ENCODE results near the gene PLCB4. TPM values are rescaled to one million over a fixed set of nuclear protein-coding genes. Genes with fewer than 3 reads are reported as not detected.
A peak's percentile ranks its signal among the peaks of the same experiment; 100 is the strongest.

PLCB4 gene
- total and polyA plus RNA-seq, 4 experiments from 2014 or later, result not detected

DNA sequence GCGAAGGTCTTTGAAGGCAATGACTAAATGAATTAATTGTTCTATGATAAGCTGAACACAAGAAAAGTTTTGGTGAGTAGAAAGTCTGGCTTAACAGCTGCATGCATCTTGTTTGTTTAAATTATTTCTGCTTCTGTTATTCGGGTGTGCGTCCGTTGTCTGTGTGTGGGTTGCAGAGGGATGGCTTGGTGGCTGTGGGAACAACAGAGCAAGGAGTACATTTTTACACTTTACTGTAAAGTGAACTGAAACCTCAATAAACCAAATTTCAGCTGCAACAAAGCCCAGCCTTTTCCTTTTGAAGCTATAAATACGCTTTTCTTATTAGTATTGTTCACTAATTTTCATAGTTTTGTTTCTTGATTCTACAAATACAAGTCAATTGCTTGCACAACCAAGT, 442.0 kb downstream of the PLCB4 start:
- Histone ChIP-seq H3K27ac (ENCODE audit: low read depth, low read length) (no peak overlapping the region), H3K36me3 (ENCODE audit: insufficient read depth, low read length) (no peaks in the 10 kb centered on the region), H3K9me3 (ENCODE audit: control insufficient read depth in 1 of 2, low read length in 2 of 2) (no peaks in the 10 kb centered on the region), H3K4me1 (ENCODE audit: insufficient read depth, low read length) (no peaks in the 10 kb centered on the region), H3K4me3 (ENCODE audit: low read length in 2 of 2) (no peak overlapping the region), H3K27me3 (ENCODE audit: insufficient read depth, low read length) (no peaks in the 10 kb centered on the region)
- peaks cover 0 to 2% (median 0%) of the 10 kb centered on the region in 4 donors for H3K4me1 Mint-ChIP-seq
- no peak overlapping the region for H3K4me3 Mint-ChIP-seq
- no peaks in the 10 kb centered on the region for H3K36me3 Mint-ChIP-seq
- ChIA-PET CTCF (ENCODE audit: partially characterized antibody) (no interaction called here), POLR2A (ENCODE audit: partially characterized antibody) (no interaction called here)
- H3K27me3 Mint-ChIP-seq, result peaks cover 13 to 26% of the 10 kb centered on the region in 2 donors
- intact Hi-C loops (cut with micrococcal nuclease), result no loop called here
- no peak for DNase-seq
- no peak overlapping the region for H3K27ac Mint-ChIP-seq
- H3K9me3 Mint-ChIP-seq, result peaks cover 0 to 6% (median 3%) of the 10 kb centered on the region in 8 donors

DNA sequence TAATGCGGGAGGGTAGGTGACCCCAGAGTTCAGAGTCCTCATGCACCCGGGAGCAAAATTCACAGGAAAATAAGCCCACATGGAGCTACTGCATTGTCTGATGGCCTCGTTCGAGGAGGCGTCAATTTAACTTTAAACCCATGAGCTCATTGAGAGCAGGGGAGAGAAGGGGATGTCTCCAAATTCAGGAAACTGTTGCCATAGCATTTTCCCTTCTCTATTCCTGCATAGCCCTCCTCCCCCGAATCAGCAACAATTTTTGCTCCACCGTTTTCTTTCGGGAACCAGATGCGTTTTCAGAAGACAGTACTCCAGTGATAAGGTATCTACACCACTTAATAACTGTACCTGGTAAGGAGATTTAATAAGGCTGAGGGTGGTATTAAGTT, 445.2 kb downstream of the PLCB4 start:
- Histone ChIP-seq H3K36me3 (ENCODE audit: insufficient read depth, low read length) (no peaks in the 10 kb centered on the region), H3K27me3 (ENCODE audit: insufficient read depth, low read length) (no peaks in the 10 kb centered on the region), H3K4me1 (ENCODE audit: insufficient read depth, low read length) (no peaks in the 10 kb centered on the region), H3K9me3 (ENCODE audit: control insufficient read depth in 1 of 2, low read length in 2 of 2) (no peaks in the 10 kb centered on the region), H3K27ac (ENCODE audit: low read depth, low read length) (no peak overlapping the region), H3K4me3 (ENCODE audit: low read length in 2 of 2) (no peak overlapping the region)
- H3K4me1 Mint-ChIP-seq, result peaks cover 0 to 1% (median 0%) of the 10 kb centered on the region in 4 donors
- H3K27me3 Mint-ChIP-seq, result peaks cover 20 to 25% of the 10 kb centered on the region in 2 donors
- peaks cover 0 to 6% (median 3%) of the 10 kb centered on the region in 8 donors for H3K9me3 Mint-ChIP-seq
- CTCF ChIA-PET (ENCODE audit: partially characterized antibody), result no interaction called here
- no peak overlapping the region for H3K4me3 Mint-ChIP-seq
- intact Hi-C loops (cut with micrococcal nuclease), result no loop called here
- DNase-seq, result no peak
- no peak overlapping the region for H3K27ac Mint-ChIP-seq
- no peaks in the 10 kb centered on the region for H3K36me3 Mint-ChIP-seq
- POLR2A ChIA-PET (ENCODE audit: partially characterized antibody), result no interaction called here

- Mint-ChIP-seq H3K36me3 (no peaks in the 10 kb centered on the region), H3K4me3 (peak within 1 kb of the TSS in 1 of 8 donors; percentile 9), H3K9me3 (peaks cover 0 to 3% (median 1%) of the 10 kb centered on the region in 8 donors), H3K4me1 (no peaks in the 10 kb centered on the region), H3K27me3 (peaks cover 17 to 22% of the 10 kb centered on the region in 2 donors), H3K27ac (no peak within 1 kb of the TSS)
- Histone ChIP-seq H3K27me3 (ENCODE audit: insufficient read depth, low read length) (no peaks in the 10 kb centered on the region), H3K4me1 (ENCODE audit: insufficient read depth, low read length) (no peaks in the 10 kb centered on the region), H3K9me3 (ENCODE audit: control insufficient read depth in 1 of 2, low read length in 2 of 2) (no peaks in the 10 kb centered on the region), H3K27ac (ENCODE audit: low read depth, low read length) (no peak within 1 kb of the TSS), H3K36me3 (ENCODE audit: insufficient read depth, low read length) (no peaks in the 10 kb centered on the region), H3K4me3 (ENCODE audit: low read length in 2 of 2) (no peak within 1 kb of the TSS)
- POLR2A ChIA-PET (ENCODE audit: partially characterized antibody), result no interaction called here
- intact Hi-C loops (cut with micrococcal nuclease), result no loop called here
- no peak for DNase-seq
- CTCF ChIA-PET (ENCODE audit: partially characterized antibody), result no interaction called here
Observed at GRCh38 chr20:9514461-9515213, 445.8 kb downstream of the PLCB4 start, which contains the start of gene LAMP5. Gene LAMP5, plus strand, starts transcription at chr20:9514590. Its CDS starts 263 bp downstream, at chr20:9514853.

DNA sequence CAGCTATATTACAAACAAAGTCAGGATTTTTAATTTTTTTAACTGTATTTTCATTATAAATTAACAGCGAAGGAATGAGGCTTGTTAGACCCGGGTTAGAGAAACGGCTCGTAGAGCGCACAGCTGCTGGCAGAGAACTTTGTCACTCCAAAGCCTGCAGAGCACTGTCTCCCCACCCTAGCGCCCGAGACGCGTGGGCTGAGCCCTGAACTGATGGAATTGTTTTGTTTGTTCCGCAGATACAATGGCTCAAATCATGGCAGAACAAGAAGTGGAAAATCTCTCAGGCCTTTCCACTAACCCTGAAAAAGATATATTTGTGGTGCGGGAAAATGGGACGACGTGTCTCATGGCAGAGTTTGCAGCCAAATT, 446.3 kb downstream of the PLCB4 start:
- Mint-ChIP-seq H3K27me3 (peaks cover 19 to 22% of the 10 kb centered on the region in 2 donors), H3K36me3 (no peaks in the 10 kb centered on the region), H3K4me1 (no peaks in the 10 kb centered on the region), H3K27ac (no peak overlapping the region), H3K9me3 (peaks cover 0 to 3% (median 1%) of the 10 kb centered on the region in 8 donors), H3K4me3 (no peak overlapping the region)
- Histone ChIP-seq H3K9me3 (ENCODE audit: control insufficient read depth in 1 of 2, low read length in 2 of 2) (no peaks in the 10 kb centered on the region), H3K36me3 (ENCODE audit: insufficient read depth, low read length) (no peaks in the 10 kb centered on the region), H3K27me3 (ENCODE audit: insufficient read depth, low read length) (no peaks in the 10 kb centered on the region), H3K4me3 (ENCODE audit: low read length in 2 of 2) (no peak overlapping the region), H3K4me1 (ENCODE audit: insufficient read depth, low read length) (no peaks in the 10 kb centered on the region), H3K27ac (ENCODE audit: low read depth, low read length) (no peak overlapping the region)
- POLR2A ChIA-PET (ENCODE audit: partially characterized antibody), result no interaction called here
- CTCF ChIA-PET (ENCODE audit: partially characterized antibody), result no interaction called here
- intact Hi-C loops (cut with micrococcal nuclease), result no loop called here
- DNase-seq, result no peak

DNA sequence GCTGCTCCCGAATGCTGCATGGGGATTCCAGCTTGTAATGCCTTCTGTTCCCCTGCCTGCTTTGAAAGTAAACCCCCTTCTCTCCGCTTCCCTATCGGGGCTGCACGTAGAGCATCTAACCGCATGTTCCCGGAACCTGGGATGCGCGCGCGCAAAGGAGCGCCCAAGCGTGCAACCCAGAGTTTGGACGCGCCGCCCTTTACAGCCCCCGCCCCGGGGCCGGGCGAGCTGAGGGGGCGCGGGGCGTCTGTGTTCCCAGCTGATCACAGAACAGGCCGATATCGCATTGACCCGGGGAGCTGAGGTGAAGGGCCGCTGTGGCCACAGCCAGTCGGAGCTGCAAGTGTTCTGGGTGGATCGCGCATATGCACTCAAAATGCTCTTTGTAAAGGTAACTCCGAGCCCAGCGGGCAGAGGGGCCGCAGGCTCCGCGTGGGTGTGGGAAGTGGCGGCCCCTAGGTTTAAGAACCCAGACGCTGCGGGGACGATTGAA, 446.9 kb downstream of the PLCB4 start:
- Histone ChIP-seq H3K9me3 (ENCODE audit: control insufficient read depth in 1 of 2, low read length in 2 of 2) (no peaks in the 10 kb centered on the region), H3K36me3 (ENCODE audit: insufficient read depth, low read length) (no peaks in the 10 kb centered on the region), H3K4me3 (ENCODE audit: low read length in 2 of 2) (no peak overlapping the region), H3K27ac (ENCODE audit: low read depth, low read length) (no peak overlapping the region), H3K27me3 (ENCODE audit: insufficient read depth, low read length) (no peaks in the 10 kb centered on the region), H3K4me1 (ENCODE audit: insufficient read depth, low read length) (no peaks in the 10 kb centered on the region)
- ChIA-PET CTCF (ENCODE audit: partially characterized antibody) (no interaction called here), POLR2A (ENCODE audit: partially characterized antibody) (no interaction called here)
- intact Hi-C loops (cut with micrococcal nuclease), result no loop called here
- H3K27ac Mint-ChIP-seq, result no peak overlapping the region
- no peaks in the 10 kb centered on the region for H3K36me3 Mint-ChIP-seq
- H3K4me1 Mint-ChIP-seq, result no peaks in the 10 kb centered on the region
- no peak overlapping the region for H3K4me3 Mint-ChIP-seq
- peaks cover 19 to 21% of the 10 kb centered on the region in 2 donors for H3K27me3 Mint-ChIP-seq
- DNase-seq, result no peak
- H3K9me3 Mint-ChIP-seq, result peaks cover 0 to 3% (median 1%) of the 10 kb centered on the region in 8 donors

- DNase-seq, result no peak
- Histone ChIP-seq H3K27ac (ENCODE audit: low read depth, low read length) (no peak overlapping the region), H3K4me3 (ENCODE audit: low read length in 2 of 2) (no peak overlapping the region), H3K9me3 (ENCODE audit: control insufficient read depth in 1 of 2, low read length in 2 of 2) (no peaks in the 10 kb centered on the region), H3K36me3 (ENCODE audit: insufficient read depth, low read length) (no peaks in the 10 kb centered on the region), H3K27me3 (ENCODE audit: insufficient read depth, low read length) (no peaks in the 10 kb centered on the region), H3K4me1 (ENCODE audit: insufficient read depth, low read length) (no peaks in the 10 kb centered on the region)
- Mint-ChIP-seq H3K36me3 (no peaks in the 10 kb centered on the region), H3K27me3 (peaks cover 19 to 21% of the 10 kb centered on the region in 2 donors), H3K4me1 (no peaks in the 10 kb centered on the region), H3K27ac (no peak overlapping the region), H3K4me3 (no peak overlapping the region), H3K9me3 (peaks cover 0 to 4% (median under 1%) of the 10 kb centered on the region in 8 donors)
- intact Hi-C loops (cut with micrococcal nuclease), result no loop called here
- POLR2A ChIA-PET (ENCODE audit: partially characterized antibody), result no interaction called here
- CTCF ChIA-PET (ENCODE audit: partially characterized antibody), result no interaction called here
Observed at GRCh38 chr20:9516234-9516871, 447.5 kb downstream of the PLCB4 start.

DNA sequence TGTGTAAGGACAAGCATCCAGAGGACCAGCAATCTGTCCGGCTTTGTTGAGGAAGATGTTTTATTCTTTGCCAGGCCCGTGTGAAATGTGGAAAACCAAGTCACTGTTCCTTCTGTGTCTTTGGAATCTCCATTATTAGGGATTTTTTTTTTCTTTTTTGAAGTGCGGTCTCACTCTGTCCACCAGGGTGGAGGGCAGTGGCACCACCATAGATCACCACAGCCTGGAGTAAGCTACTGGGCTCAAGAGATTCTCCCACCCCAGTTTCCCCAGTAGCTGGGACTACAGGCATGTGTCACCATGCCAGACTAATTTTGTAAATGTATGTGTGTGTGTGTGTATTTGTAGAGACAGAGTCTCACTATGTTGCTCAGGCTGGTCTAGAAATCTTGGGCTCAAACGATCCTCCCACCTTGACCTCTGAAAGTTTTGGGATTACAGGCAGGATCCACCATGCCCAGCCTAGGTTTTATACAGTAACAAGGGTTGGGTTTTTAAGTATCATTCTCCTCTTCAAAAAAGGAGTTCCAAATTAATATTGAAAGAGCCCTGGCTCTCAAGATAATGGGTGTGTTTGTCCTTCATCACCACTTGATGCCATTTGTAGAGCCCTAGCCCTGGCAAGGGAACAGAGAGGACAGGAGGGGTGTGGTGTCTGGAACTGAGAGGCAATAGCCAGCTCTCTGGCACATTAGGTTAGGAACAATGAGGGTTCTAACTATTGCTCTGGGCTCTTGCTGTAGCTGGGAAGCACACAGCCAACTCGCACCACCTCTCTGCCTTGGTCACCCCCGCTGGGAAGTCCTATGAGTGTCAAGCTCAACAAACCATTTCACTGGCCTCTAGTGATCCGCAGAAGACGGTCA, 448.6 kb downstream of the PLCB4 start:
- Mint-ChIP-seq H3K4me1 (no peaks in the 10 kb centered on the region), H3K4me3 (no peak overlapping the region), H3K9me3 (peaks cover 0 to 3% (median under 1%) of the 10 kb centered on the region in 8 donors), H3K27me3 (peaks cover 14 to 21% of the 10 kb centered on the region in 2 donors), H3K27ac (no peak overlapping the region), H3K36me3 (no peaks in the 10 kb centered on the region)
- no peak overlapping the region for H3K27ac ChIP-seq (ENCODE audit: low read depth, low read length)
- intact Hi-C loops (cut with micrococcal nuclease), result no loop called here
- H3K36me3 ChIP-seq (ENCODE audit: insufficient read depth, low read length), result no peaks in the 10 kb centered on the region
- no peak for DNase-seq
- H3K9me3 ChIP-seq (ENCODE audit: control insufficient read depth in 1 of 2, low read length in 2 of 2), result no peaks in the 10 kb centered on the region
- no peak overlapping the region for H3K4me3 ChIP-seq (ENCODE audit: low read length in 2 of 2)
- ChIA-PET CTCF (ENCODE audit: partially characterized antibody) (no interaction called here), POLR2A (ENCODE audit: partially characterized antibody) (no interaction called here)
- no peaks in the 10 kb centered on the region for H3K4me1 ChIP-seq (ENCODE audit: insufficient read depth, low read length)
- no peaks in the 10 kb centered on the region for H3K27me3 ChIP-seq (ENCODE audit: insufficient read depth, low read length)
